GM12878 (cell line): ENCODE data around the gene SCT. TPM values are rescaled to one million over a fixed set of nuclear protein-coding genes. Genes with fewer than 3 reads are reported as not detected.

Source experiments
- ATAC-seq: fragments of 200-7000 bp; cut with Tn5 transposase; 3 replicates; pipeline ENCODE4 v1.9.1; 2020; ENCODE audit warnings: mild to moderate bottlenecking, moderate library complexity
- BruUV-seq: library from RNA; stranded (reverse); fragments of 400-500 nt; replicated peaks from 2 replicates; lab custom pipeline; 2021; lab: Mats Ljungman, UMichigan
- CTCF ChIA-PET: fragments of 300-600 bp; sonication (Branson Sonifier 250); formaldehyde crosslinking; extraction: SDS; loops from one replicate; lab custom pipeline; 2021; ENCODE audit warnings: inconsistent platforms; lab: Yijun Ruan, JAX
- POLR2A ChIA-PET: fragments of 350-600 bp; formaldehyde crosslinking; extraction: SDS; loops from one replicate; lab custom pipeline; 2021; ENCODE audit warnings: inconsistent platforms; lab: Charles Lee
- RAD21 ChIA-PET: fragments of 300-600 bp; sonication (Branson Sonifier 250); formaldehyde crosslinking; loops from one replicate; lab custom pipeline; 2023; ENCODE audit warnings: antibody characterized with exemption; ENCODE audit not compliant: unreplicated experiment; lab: Charles Lee
- SMC1A ChIA-PET: fragments of 300-600 bp; sonication (Branson Sonifier 250); formaldehyde crosslinking; loops from one replicate; lab custom pipeline; 2023; ENCODE audit not compliant: unreplicated experiment, uncharacterized antibody; lab: Charles Lee
- DNase-seq: peaks from one replicate; pipeline ENCODE4 v3.0.0-alpha.2; 2011; ENCODE audit warnings: low read depth, low spot score
- FAIRE-seq: peaks from 3 replicates; lab custom pipeline; 2011; peaks lifted over from hg19 to GRCh38; lab: Jason Lieb, UNC
- H2AFZ ChIP-seq: 2 replicates; pipeline ENCODE4 v1.6.0; 2011; ENCODE audit warnings: low read depth, low read length, control low read depth; ENCODE audit not compliant: control insufficient read depth
- H3K27ac ChIP-seq: 2 replicates; pipeline ENCODE4 v1.5.1; 2011; ENCODE audit warnings: control low read depth; ENCODE audit not compliant: control insufficient read depth, insufficient read depth
- H3K27me3 ChIP-seq, 2 experiments: replicated peaks in 1 of 2; 2 replicates each; pipeline versions ENCODE4 v1.6.0 to v1.6.1; 2011; ENCODE audit warnings: low read length in 1 of 2; ENCODE audit not compliant: control insufficient read depth in 2 of 2, insufficient read depth in 2 of 2
- H3K36me3 ChIP-seq, 2 experiments: 2 replicates each; pipeline ENCODE4 v1.5.1; 2011; ENCODE audit warnings: low read length in 1 of 2; ENCODE audit not compliant: control insufficient read depth in 2 of 2, insufficient read depth in 2 of 2
- H3K4me1 ChIP-seq: 2 replicates; pipeline ENCODE4 v1.6.1; 2011; ENCODE audit warnings: mild to moderate bottlenecking, low read length, moderate library complexity, mixed read lengths; ENCODE audit not compliant: control insufficient read depth, insufficient read depth
- H3K4me2 ChIP-seq: 2 replicates; pipeline ENCODE4 v1.6.0; 2011; ENCODE audit warnings: control low read depth; ENCODE audit not compliant: control insufficient read depth, insufficient read depth
- H3K4me3 ChIP-seq: fragments of 200-600 bp; sonication (generic); 2 replicates; pipeline ENCODE4 v1.5.1; 2016
- H3K79me2 ChIP-seq: 2 replicates; pipeline ENCODE4 v1.6.0; 2011; ENCODE audit warnings: low read length; ENCODE audit not compliant: control insufficient read depth, insufficient read depth
- H3K9ac ChIP-seq: 2 replicates; pipeline ENCODE4 v1.8.0; 2011; ENCODE audit warnings: low read length, control low read depth, mixed read lengths; ENCODE audit not compliant: control insufficient read depth, insufficient read depth
- H3K9me3 ChIP-seq: replicated peaks from 3 replicates; pipeline ENCODE4 v1.5.1; 2011; ENCODE audit warnings: mild to moderate bottlenecking, low read length; ENCODE audit not compliant: control insufficient read depth, insufficient read depth
- H4K20me1 ChIP-seq: 2 replicates; pipeline ENCODE4 v1.6.0; 2011; ENCODE audit not compliant: control insufficient read depth, insufficient read depth
- ATF7 ChIP-seq: fragments of 450-650 bp; IDR thresholded peaks from 2 replicates; pipeline ENCODE4 v1.6.1; 2016; ENCODE audit warnings: low read depth, mild to moderate bottlenecking
- ETV6 ChIP-seq, 2 experiments: fragments of 450-650 bp in 1 of 2; IDR thresholded peaks in 1 of 2; conservative IDR thresholded peaks in 1 of 2; 2 replicates each; pipeline ENCODE4 v1.6.1; 2014; ENCODE audit warnings: antibody characterized with exemption in 1 of 2, borderline replicate concordance in 1 of 2, low read depth in 1 of 2, mild to moderate bottlenecking in 1 of 2, moderate library complexity in 1 of 2
- FOS ChIP-seq: IDR thresholded peaks from 3 replicates; pipeline ENCODE4 v1.6.1; 2011; ENCODE audit warnings: borderline replicate concordance; ENCODE audit not compliant: insufficient read length; ENCODE audit errors: extremely low read depth
- FOXM1 ChIP-seq: IDR thresholded peaks from 2 replicates; pipeline ENCODE4 v1.6.1; 2012; ENCODE audit warnings: low read depth, mild to moderate bottlenecking, inconsistent platforms, low read length, moderate library complexity
- HDAC2 ChIP-seq: fragments of 200-600 bp; sonication (generic); IDR thresholded peaks from 2 replicates; pipeline ENCODE4 v1.6.1; 2017
- MXI1 ChIP-seq: fragments of 150-350 bp; IDR thresholded peaks from 2 replicates; pipeline ENCODE4 v1.6.1; 2011; ENCODE audit warnings: low read depth, mild to moderate bottlenecking, inconsistent platforms, low read length, improper control_type of control experiment
- NR2C2 ChIP-seq: IDR thresholded peaks from 2 replicates; pipeline ENCODE4 v1.6.1; 2011; ENCODE audit warnings: borderline replicate concordance, low read depth; ENCODE audit not compliant: control insufficient read depth, insufficient read length
- POLR2A ChIP-seq: IDR thresholded peaks from 2 replicates; pipeline ENCODE4 v1.6.1; 2011; ENCODE audit warnings: low read depth, mild to moderate bottlenecking, low read length
- STAT1 ChIP-seq: fragments of 450-650 bp; conservative IDR thresholded peaks from 2 replicates; pipeline ENCODE4 v1.6.1; 2014; ENCODE audit warnings: antibody characterized with exemption, mild to moderate bottlenecking
- TCF7 ChIP-seq: IDR thresholded peaks from 2 replicates; pipeline ENCODE4 v1.6.1; 2014; ENCODE audit warnings: antibody characterized with exemption, borderline replicate concordance
- ZNF207 ChIP-seq: fragments of 450-650 bp; IDR thresholded peaks from 2 replicates; pipeline ENCODE4 v1.6.1; 2014; ENCODE audit warnings: antibody characterized with exemption, mild to moderate bottlenecking, borderline replicate concordance
- WGBS: methylation state at CpG from one replicate; pipeline ENCODE4 v1.1.6; 2016; ENCODE audit warnings: low lambda C conversion rate; ENCODE audit not compliant: insufficient replicate concordance, insufficient coverage; ENCODE audit errors: missing lambda C conversion rate; 5-methylcytosine and 5-hydroxymethylcytosine counted together
- in situ Hi-C: fragments of 300-500 bp; cut with MboI; formaldehyde crosslinking; loops from 9 replicates; pipeline ENCODE4 v1.14.3; 2018; ENCODE audit warnings: mixed read lengths
- intact Hi-C: fragments of 100-400 bp; cut with micrococcal nuclease; formaldehyde crosslinking; loops from one replicate; pipeline ENCODE4 v1.14.2; 2022; ENCODE audit not compliant: unreplicated experiment
- polyA plus RNA-seq, 11 experiments: library from polyadenylated mRNA; depleted of rRNA in 4 of 11; unstranded in 6 of 11; stranded (reverse) in 5 of 11; fragments of >200 nt; fragmentation: Nextera tagmentation in 4 of 11; fragmentation: Illumina TruSeq in 1 of 11; extraction: Ambion mirVana in 4 of 11; extraction: Trizol in 1 of 11; gene quantifications; 1 replicate in 1 of 11; 2 replicates in 10 of 11; pipeline versions ENCODE4 v1.2.1 to v1.2.3, GENCODE V29; 2011 to 2016; ENCODE audit warnings: inconsistent platforms in 2 of 11, missing spikeins in 2 of 11, low read depth in 1 of 11
- total RNA-seq, 4 experiments: library from RNA; depleted of rRNA in 3 of 4; stranded (reverse); fragments of >200 nt in 3 of 4; fragmentation: Illumina TruSeq in 1 of 4; extraction: Trizol in 1 of 4; gene quantifications; 2 replicates each; pipeline versions ENCODE4 v1.2.1 to v1.2.3, GENCODE V29; 2013 to 2021
- TF ChIP-seq, protein P1 (sequence below): fragments of 450-650 bp; IDR thresholded peaks from 2 replicates; pipeline ENCODE4 v1.6.1; 2018; ENCODE audit warnings: mild to moderate bottlenecking, low read depth, moderate library complexity; ENCODE audit not compliant: partially characterized antibody

Gene SCT
- total and polyA plus RNA-seq, 10 of the 15 experiments (the other 5 are each of a cell fraction or from before 2014, with no cell fraction given): not detected

GRCh38 chr11:595400-595799 lies 31.6 kb downstream of the SCT start:
- ATAC-seq: no peak
- DNase-seq: no peak
- Histone ChIP-seq H3K4me2 (no peak overlapping the region), H3K9me3 (no peaks in the 10 kb centered on the region), H3K9ac (no peak overlapping the region), H3K4me1 (no peaks in the 10 kb centered on the region), H4K20me1 (no peaks in the 10 kb centered on the region), H2AFZ (no peak overlapping the region), H3K79me2 (no peaks in the 10 kb centered on the region), H3K4me3 (no peak overlapping the region), H3K27me3 (no peaks in the 10 kb centered on the region), H3K27ac (no peak overlapping the region), H3K36me3 (peaks cover 26 to 49% of the 10 kb centered on the region in 2 experiments; a peak in 3 of 4 replicates)
- no TSS peak for BruUV-seq
- TF ChIP-seq POLR2A (0 out of 2 replicates have a peak, but pooled peaks have one; percentile 21), FOXM1 (no peak)
- intact Hi-C loops (no loop called here), in situ Hi-C loops (no loop called here)
- FAIRE-seq: no peak
- RAD21 ChIA-PET: no interaction called here
- WGBS: 84% methylated on average over 10 of the region's 10 CpGs
- POLR2A ChIA-PET: no interaction called here
- CTCF ChIA-PET: no interaction called here
- SMC1A ChIA-PET: no interaction called here

- no peaks in the 10 kb centered on the region for H3K9me3 ChIP-seq
- RAD21 ChIA-PET: no interaction called here
- no peaks in the 10 kb centered on the region for H3K79me2 ChIP-seq
- H3K9ac ChIP-seq: no peak overlapping the region
- FAIRE-seq: no peak
- peaks cover 29 to 50% of the 10 kb centered on the region in 2 experiments for H3K36me3 ChIP-seq
- H3K27me3 ChIP-seq: no peaks in the 10 kb centered on the region
- no TSS peak for BruUV-seq
- POLR2A ChIA-PET: no interaction called here
- no peak overlapping the region for H3K27ac ChIP-seq
- intact Hi-C loops (no loop called here), in situ Hi-C loops (no loop called here)
- H3K4me3 ChIP-seq: no peak overlapping the region
- CTCF ChIA-PET: no interaction called here
- H2AFZ ChIP-seq: no peak overlapping the region
- no peaks in the 10 kb centered on the region for H3K4me1 ChIP-seq
- no peaks in the 10 kb centered on the region for H4K20me1 ChIP-seq
- 97% methylated on average over 21 of the region's 21 CpGs for WGBS
- SMC1A ChIA-PET: no interaction called here
- no peak for DNase-seq
- H3K4me2 ChIP-seq: no peak overlapping the region
- ATAC-seq: no peak
- TF ChIP-seq ETV6 (conservative IDR thresholded peaks at IDR 0.05 in 1 of 2, IDR thresholded peaks at IDR 0.05 in 1 of 2; ENCODE audit: borderline replicate concordance in 1 of 2, low read depth in 1 of 2) (no peak), STAT1 (no peak), HDAC2 (no peak), ZNF207 (no peak), NR2C2 (no peak), FOS (no peak), MXI1 (no peak), TCF7 (no peak), ATF7 (no peak)
- TF ChIP-seq, protein P1, sequence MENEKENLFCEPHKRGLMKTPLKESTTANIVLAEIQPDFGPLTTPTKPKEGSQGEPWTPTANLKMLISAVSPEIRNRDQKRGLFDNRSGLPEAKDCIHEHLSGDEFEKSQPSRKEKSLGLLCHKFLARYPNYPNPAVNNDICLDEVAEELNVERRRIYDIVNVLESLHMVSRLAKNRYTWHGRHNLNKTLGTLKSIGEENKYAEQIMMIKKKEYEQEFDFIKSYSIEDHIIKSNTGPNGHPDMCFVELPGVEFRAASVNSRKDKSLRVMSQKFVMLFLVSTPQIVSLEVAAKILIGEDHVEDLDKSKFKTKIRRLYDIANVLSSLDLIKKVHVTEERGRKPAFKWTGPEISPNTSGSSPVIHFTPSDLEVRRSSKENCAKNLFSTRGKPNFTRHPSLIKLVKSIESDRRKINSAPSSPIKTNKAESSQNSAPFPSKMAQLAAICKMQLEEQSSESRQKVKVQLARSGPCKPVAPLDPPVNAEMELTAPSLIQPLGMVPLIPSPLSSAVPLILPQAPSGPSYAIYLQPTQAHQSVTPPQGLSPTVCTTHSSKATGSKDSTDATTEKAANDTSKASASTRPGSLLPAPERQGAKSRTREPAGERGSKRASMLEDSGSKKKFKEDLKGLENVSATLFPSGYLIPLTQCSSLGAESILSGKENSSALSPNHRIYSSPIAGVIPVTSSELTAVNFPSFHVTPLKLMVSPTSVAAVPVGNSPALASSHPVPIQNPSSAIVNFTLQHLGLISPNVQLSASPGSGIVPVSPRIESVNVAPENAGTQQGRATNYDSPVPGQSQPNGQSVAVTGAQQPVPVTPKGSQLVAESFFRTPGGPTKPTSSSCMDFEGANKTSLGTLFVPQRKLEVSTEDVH: no peak
These were observed 33.6 kb downstream of the SCT start for GRCh38 chr11:593347-593746.
